HuH-7 (cell line): ENCODE results near the gene PODXL2.
A peak's percentile ranks its signal among the peaks of the same experiment; 100 is the strongest.

ENCODE experiments used
- DNase-seq: peaks from one replicate; pipeline ENCODE4 v3.0.0; 2011; ENCODE audit warnings: low spot score

PODXL2 gene, protein sequence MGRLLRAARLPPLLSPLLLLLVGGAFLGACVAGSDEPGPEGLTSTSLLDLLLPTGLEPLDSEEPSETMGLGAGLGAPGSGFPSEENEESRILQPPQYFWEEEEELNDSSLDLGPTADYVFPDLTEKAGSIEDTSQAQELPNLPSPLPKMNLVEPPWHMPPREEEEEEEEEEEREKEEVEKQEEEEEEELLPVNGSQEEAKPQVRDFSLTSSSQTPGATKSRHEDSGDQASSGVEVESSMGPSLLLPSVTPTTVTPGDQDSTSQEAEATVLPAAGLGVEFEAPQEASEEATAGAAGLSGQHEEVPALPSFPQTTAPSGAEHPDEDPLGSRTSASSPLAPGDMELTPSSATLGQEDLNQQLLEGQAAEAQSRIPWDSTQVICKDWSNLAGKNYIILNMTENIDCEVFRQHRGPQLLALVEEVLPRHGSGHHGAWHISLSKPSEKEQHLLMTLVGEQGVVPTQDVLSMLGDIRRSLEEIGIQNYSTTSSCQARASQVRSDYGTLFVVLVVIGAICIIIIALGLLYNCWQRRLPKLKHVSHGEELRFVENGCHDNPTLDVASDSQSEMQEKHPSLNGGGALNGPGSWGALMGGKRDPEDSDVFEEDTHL

DNA sequence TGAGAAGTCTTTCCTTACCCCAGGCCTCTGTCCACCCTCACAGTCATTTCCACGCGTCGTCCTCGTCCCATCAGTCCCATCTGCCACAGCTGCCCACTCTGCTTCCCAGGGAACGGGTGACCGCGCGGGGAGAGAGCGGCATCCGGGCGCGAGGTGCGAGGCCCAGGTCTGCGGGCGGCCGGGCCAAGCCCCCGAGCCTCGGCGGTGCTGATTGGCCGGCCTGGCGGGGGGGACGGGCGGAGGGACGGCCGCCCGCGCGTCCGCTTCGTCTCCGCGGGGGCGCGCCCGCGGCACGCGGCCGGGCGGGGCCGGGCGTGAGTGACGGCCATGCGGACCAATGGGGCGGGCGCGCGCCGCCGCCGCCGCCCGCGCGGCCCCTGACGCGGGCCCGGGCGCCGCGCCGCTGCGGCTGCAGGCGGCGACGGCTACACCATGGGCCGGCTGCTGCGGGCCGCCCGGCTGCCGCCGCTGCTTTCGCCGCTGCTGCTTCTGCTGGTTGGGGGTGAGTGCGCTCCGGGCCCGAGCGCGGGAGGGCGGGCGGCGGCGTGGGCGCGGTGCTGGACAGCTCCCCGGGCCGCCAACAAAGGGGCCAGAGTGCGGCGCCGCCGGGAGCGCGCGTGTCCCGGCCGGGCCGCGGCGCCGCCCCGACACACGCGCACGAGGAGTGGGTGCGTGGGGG lies at the start of gene PODXL2:
TSS of gene PODXL2 (plus strand) at position 398 of the 679 bp plus-strand sequence. CDS start at position 433, 35 bp downstream.
- peak; percentile 90 for DNase-seq

DNA sequence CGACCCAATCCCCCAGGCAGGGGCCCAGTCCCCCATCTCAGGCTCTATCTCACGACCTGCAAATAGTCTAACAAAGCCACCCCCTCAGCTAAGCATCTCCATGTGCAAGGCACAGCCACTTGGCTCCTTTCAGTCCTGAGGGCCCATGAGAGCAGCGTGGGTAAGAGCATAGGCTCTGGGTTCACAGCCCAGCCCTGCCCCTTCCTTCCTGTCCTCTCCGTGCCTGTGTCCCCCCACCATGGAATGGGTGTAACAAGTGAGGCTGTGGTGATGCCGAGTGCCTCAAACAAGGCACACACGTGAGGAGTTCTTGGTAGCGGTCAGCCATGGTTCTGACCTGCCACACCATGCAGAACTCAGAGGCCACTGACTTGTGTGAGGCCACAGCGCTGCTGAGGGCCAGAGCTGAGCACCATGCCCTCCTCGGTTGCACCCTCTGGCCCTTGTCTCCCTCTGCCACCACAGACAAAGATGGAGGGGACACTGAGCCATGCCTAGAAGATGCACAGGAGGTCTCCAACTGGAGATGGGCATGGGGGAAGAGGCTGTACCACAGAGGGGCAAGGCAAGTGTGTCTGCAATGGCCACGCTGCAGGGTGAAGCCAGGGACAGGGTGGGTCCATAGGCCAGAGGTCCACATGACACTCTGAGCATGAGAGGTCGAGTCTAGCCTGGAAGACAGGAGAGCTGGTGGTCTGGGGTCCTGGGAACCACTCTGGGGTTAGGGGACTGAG lies 48.5 kb upstream of the PODXL2 start:
- no peak for DNase-seq

DNA sequence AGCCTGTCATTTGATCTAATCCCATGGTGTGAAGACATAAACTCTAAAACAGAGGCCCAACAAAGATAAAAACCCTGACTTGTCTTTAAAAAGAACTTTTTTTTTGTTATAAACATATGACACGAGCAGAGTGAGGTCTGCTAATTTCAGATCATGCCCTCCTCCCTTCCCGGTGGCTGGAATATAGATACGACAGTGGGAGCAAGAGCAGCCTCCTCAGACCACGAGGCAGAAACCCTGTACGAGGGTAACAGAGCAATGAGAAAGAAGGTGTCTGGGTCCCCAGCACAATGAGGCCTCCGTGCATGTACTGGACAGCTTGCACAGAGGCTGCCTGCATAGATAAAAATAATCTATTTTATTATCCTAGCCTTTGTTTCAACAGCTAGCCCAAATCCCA lies 44.3 kb upstream of the PODXL2 start:
- no peak for DNase-seq

DNA sequence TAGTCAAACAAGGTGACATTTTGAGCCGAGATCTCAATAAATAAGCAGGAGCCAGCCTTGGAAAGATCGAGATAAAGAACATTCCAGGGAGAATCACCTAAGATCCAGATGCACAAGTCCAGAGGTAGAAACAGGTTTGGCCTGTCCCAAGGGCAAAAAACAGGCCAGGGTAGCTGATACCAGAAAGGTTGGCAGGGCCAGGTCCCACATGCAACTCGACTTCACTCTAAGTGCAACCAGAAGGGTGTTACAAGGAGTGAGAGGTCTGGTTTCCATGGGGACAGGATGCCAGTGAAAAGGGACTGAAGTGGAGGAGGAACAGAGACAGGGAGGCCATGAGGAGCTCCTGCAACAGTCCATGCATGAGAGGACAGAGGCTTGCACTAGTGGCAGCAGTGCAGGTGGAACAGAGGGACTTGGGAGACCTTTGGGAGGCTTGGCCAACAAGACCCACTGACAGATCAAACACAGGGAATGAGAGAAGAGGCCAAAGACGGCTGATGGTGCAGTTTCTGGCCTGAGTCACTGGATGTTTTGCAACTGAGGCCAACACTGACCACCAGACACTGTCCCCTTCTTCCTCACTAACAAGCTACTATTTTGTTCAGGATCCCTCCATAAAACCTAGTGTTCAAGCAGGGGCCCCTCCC lies 43.7 kb upstream of the PODXL2 start:
- DNase-seq: no peak

DNA sequence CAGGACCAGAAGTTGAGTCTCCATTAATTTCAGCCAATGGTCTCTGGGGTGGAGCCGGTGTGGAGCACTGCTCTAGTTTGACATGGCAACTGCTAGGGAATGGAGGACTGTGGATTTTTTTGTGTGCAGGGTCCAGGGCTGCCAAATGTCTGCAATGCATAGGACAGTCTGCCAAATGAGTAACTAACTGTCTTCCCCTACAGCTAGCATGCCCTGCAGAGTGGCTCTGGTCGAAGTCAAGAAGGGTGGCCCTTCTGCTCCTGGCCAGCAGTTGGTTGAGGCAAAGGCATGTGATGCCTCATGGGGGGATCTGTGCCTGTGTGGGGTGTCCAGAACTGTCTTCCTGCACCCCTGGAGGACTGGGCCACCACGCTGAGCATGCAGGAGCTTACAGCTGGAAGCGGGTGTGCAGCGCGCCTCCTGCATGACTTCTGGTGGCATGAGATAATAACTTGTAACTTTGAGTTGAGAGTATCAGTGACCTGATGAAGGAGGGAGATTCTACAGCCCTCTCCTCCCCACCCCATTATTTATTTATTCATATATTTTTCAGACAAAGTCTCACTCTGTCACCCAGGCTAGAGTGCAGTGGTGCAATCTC lies 43.1 kb upstream of the PODXL2 start:
- no peak for DNase-seq

DNA sequence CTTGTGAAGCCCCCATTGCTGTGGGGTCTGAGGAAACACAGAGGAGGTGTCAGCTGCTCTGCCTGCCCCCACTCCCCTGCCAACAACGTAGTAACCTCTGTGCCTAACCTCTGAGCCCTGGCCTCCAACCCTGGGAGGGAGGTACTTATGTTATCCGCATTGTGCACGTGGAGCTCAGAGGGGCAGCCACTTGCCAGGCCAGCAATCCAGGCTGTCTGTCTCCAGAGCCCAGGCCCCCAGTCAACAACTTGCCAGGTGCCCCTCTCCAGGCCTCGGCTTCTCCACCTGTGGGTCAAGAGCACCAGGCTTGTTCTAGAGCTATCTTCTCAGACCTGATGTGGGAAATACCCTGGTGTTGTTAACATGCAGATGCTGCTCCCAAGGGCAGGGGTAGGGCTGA lies 41.1 kb upstream of the PODXL2 start:
- DNase-seq: no peak

DNA sequence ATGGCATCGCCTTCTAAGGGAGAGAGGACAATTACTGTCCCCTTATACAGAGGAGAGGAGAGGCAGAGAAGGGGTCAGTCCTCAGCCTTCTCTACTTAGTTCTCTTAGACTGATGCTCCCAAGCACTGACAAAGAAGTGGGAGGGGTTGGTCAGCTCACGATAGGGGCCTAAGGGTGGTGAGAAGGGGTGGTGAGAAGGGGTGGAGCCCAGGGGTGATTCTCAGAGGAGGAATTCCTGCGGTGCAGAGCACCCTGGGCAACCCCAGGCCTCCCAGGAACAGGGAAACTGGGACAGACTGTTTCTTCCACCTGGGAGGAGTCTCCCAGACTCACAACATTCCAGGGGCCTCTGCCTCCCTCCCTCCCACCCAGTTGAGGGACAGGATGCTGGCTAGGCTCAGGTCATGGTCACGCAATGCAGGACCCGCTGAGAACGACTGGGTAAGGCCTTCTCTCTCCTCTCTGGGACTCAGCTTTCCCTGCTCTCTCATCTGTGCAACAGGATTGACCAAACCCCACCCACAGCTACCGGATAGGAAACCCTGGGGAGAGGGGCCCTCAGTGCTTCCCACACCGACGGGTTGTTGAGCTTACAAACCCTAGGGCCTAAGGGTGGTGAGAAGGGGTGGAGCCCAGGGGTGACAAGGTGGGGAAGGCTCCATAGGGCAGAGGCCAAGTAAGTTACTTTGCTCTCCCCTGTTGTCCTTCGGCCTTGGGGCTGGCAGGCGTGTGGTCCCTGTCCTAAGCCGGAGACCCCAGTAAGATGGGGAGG lies 40.0 kb upstream of the PODXL2 start:
- DNase-seq: no peak

DNA sequence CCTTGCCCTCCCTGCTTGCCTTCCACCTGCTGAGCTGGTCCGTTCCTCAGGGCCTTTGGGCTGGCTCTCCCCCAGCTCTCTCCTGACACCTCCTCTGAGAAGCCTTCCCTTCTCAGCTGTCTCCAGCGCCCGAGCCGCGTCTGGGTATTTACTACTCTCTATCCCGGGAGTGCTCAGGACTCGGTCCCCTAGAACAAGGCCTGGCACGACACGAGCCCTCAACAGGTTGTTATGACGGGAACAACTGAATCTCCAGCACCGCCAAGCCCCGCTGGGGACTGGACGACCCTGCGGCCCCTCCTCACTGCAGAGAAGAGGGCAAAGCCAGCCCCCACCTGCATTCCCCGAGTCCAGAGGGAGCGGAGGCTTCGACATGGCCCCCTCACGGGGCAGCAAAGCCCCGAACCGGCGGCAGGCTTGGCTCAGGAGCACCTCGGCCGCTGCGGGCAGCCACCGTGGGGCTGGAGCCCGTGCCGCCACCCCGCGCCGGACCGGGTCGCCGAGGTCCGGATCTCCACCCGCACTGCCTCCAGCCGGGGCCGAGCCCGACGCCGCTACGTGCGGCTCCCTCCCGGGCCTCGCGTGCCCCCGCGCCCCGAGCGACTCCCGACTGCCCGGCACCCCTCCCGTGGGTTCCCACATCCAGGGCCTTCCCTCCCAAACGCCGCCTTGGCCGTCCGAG lies 39.2 kb upstream of the PODXL2 start:
- DNase-seq: no peak

DNA sequence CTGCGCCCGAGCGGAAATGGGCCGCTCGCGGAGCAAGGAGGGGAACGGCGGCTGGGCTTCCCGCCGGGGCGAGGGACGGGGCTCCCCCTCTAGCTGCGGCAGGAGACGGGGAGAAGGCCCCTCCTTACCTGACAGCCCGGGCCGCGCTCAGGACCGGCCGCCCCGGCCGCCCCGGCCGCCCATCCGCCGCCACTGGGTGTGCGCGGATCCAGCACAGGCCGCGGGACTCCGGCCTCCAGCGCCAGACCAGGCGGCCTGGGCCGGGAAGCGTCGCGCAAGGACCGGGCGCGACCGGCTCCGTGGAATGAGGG lies 38.7 kb upstream of the PODXL2 start:
- no peak for DNase-seq

DNA sequence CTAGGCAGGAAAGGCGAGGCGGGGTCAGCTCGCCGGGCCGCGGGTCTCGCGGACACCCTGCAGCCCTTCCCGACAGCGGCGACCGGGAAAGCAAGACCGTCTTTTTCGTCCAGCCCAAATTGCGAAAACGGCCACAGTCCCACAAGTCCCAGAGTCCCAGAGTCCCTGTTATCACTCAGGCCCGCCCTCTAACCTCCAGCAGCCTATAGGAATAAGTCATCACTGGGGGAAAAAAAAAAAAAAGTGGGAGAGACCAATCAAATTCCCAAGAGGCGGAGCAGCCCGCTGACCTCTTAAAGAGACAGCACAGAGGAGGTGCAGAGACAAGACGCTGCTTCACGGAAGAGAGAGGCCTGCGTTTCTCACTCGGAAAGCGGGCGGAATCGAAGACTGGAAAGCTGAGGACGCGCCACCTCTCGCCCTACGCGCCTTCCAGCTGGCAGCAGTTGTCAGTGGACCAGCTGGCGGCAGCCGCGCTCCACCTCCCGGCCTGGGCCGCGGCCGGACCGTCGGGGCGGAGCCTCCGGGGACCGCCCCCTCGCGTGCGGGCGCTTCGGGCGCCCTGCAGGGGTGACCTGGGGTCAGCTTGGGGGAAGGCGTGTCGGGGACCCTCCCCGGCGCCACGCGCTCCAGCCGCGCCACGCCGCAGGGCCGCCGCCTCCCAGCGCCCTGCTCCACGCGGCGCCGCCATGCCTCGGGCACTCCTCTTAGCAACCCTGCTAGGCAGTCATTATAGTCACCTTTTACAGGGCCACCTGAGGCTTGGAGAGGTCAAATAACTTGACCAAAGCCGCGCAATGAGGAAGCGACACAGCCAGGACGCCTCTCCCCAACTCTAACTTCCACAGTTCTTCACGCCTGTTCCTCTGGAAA lies 38.2 kb upstream of the PODXL2 start, which contains the start of gene TPRA1:
TSS of gene TPRA1 (minus strand) at position 141 of the 873 bp plus-strand sequence. CDS start 10,587 bp downstream, outside the sequence.
- peak; percentile 99 for DNase-seq

DNA sequence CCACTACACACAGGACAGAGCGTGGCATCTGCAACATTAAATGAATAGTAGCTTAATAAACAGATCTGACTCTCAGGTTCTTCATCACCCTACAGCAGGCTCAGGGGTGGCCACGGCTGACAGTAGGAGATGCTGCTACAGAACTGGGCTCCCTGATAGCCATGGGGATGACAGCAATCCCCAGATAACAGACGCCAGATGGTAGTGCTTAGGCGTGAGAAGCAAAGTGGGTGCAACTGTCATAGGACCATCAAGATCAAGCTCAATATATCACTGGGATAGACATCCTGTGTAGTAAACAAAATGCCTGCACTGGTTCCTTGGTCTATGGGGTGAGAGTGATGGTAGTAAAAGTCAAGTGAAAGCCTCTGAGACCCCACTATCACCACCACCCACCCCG lies 35.8 kb upstream of the PODXL2 start:
- no peak for DNase-seq

DNA sequence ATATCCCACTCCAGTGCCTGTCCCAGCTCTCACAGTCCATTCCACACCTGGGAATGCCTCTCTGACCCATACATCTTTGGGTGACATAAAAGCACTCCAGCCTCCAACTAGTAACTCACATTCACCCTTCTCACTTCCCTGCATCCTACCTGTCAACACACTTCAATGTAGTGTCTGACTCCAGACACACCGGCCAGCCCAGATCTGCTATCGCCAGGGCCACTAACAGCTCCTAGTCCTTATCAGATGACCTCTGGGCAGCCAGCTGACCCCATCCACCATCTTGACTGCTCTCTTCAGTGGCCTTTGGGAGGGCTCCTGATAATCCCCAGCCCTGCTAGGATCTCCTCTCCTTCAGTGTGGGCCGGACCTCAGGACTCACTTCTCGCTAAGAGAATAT lies 33.7 kb upstream of the PODXL2 start:
- DNase-seq: no peak

DNA sequence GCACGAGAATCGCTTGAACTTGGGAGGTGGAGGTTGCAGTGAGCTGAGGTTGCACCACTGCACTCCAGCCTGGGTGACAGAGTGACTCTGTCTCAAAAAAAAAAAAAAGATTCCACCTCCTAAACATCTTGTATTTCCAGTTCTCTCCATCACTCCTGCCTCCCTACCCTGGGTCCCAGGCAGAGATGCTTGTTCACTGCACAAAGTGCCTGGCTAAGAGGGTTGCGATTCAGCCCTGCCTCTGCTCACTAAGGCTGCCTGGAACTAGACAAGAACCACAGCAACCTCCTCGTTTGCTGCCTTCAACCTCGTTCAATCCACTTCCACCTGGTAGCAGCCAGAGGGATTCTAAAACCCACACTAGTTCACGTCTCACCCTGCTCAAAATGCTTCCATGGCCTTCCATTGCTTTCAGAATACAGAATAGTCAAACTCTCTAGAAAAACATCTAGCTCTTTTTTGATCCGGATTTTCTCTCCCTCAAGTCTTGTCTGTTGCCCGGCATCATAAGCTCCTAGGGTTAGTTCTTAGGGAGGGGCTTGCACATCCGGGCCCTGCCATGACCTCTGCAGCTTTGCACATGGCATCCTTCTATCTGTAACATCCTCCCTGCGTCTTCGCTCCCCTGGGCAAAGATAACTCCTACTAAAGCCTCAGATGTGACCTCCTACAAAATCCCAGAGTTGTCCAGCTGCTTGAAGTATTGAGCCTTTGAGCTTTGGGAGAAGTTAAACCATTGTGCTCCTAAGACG lies 31.8 kb upstream of the PODXL2 start:
- DNase-seq: no peak

DNA sequence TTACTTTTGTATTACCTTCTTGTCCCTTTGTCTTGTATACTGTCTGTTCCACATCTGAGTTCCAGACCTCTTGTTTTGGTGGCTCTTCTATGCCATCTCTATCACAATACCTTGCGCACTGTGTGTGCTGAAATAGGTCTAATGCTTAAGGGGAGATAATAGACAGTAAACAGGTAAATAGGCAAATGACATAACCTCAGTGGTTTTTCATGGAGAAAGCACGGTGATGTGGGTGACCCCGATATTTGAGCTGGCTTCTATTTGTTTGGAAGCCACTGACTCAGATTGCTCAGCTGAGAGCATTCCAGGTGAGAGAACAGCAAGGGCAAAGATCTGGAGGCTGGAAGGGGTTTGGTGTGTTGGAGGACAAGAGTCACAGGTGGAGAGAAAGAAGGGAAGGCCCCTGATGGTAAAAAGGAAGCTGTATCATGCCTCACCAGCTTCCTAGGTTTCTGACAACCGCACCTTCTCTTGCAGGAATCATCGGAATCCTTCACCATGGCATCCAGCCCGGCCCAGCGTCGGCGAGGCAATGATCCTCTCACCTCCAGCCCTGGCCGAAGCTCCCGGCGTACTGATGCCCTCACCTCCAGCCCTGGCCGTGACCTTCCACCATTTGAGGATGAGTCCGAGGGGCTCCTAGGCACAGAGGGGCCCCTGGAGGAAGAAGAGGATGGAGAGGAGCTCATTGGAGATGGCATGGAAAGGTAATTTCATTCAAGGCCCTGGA lies 30.0 kb upstream of the PODXL2 start:
- DNase-seq: no peak

DNA sequence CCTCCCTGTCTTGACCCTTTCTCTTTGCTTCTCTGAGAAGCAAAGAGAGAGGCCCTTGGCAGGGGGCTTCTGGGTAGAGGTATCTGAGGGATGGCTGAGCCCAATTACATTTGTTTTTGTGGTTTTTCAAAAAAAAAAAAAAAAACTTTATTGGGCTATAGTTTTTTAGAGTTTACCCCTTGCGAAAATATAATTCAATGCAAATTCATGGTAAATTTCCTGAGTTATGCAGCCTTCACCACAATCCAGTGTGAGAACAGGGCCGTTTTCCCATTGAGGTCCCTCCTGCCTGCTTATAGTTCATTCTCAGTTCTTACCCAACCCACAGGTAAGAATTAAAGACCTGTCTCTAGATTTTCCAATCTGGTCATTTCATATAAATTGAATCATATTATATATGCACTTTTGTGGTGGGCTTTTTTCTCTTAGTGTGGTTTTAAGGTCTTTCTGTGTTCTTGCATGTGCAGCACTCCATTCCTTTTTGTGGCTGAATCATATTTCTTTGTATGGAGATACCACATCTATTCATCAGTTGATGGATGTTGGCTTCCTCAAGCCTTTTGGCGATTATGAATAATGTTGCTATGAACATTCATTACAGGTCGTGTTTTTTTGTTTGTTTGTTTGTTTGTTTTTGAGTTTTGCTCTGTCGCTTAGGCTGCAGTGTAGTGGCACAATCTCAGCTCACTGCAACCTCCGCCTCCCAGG lies 28.1 kb upstream of the PODXL2 start:
- DNase-seq: no peak

DNA sequence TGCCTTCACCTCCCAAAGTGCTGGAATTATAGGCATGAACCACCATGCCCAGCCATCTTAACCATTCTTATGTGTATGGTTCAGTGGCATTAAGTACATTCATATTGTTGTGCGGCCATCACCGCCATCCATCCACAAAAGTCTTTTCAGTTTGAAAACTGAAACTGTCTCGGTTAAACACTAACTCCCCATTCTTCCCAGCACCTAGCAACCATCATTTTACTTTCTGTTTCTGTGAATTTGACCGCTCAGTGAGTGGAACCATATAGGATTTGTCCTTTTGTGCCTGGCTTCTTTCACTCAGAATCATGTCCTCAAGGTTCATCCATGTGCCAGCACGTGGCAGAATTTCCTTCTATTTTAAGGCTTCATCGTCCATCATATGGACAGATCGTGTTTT lies 24.9 kb upstream of the PODXL2 start:
- DNase-seq: no peak

DNA sequence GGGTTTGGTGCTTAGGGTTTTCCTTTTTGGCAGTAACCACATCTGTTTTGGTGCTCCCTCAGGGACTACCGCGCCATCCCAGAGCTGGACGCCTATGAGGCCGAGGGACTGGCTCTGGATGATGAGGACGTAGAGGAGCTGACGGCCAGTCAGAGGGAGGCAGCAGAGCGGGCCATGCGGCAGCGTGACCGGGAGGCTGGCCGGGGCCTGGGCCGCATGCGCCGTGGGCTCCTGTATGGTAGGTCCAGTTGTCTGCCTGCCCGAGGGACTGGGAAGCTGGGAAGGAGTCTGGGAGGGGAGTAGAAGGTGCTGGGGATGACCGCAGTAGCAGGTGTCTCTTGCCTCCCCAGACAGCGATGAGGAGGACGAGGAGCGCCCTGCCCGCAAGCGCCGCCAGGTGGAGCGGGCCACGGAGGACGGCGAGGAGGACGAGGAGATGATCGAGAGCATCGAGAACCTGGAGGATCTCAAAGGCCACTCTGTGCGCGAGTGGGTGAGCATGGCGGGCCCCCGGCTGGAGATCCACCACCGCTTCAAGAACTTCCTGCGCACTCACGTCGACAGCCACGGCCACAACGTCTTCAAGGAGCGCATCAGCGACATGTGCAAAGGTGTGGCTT lies 24.3 kb upstream of the PODXL2 start:
- DNase-seq: no peak
